ENCODE results near the gene INAFM2.

INAFM2 gene

DNA sequence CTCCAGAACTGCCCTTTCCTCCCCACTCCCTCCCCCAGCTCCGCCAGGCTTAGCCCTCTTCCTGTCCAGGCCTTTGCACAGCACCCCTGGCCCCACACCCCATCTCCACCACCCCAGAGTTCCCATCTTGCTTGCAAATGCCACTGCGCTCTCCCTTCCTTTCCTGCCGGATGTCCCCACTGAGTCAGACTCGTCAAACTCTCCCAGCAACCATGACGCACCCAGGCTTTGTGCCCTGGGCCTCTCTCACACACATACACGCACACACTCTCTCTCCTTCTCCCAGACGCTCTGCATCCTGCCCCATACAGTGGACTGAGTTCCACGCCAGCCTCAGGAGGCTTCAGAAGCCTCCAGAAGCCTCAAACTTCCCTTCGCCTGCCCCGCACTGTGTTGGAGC lies 20.0 kb downstream of the INAFM2 start:
- H3K4me1 ChIP-seq (ENCODE audit: insufficient read depth, low read length): peaks cover 21% of the 10 kb centered on the region; the same call in 1 of the 2 replicates
- no peaks in the 10 kb centered on the region for H3K36me3 ChIP-seq (ENCODE audit: insufficient read depth, low read length)
- no peaks in the 10 kb centered on the region for H3K9me3 ChIP-seq (ENCODE audit: control insufficient read depth, insufficient read depth, low read length)
- H3K9ac ChIP-seq (ENCODE audit: low read depth, low read length): no peak overlapping the region

DNA sequence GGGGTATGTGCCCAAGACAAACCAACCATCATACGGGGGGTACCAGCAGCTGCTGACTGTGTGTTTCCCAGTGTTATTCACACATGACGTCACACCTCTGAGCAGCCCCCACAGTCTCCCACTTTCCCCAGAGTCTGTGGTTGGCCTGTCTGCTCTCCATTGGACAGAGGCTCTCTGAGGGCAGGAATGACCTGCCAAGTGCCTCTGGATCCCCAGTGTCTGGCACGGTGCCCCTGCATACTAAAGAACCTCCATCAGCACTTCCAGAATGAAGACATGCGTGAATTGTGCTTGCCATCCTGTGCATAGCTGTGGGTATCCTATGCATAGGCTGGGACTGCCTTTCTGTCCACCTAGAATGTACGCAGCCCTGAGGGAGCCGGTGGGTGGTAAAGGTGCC lies 20.7 kb downstream of the INAFM2 start:
- Histone ChIP-seq H3K36me3 (ENCODE audit: insufficient read depth, low read length) (no peaks in the 10 kb centered on the region), H3K4me1 (ENCODE audit: insufficient read depth, low read length) (peaks cover 21% of the 10 kb centered on the region; the same call in 1 of the 2 replicates), H3K9ac (ENCODE audit: low read depth, low read length) (no peak overlapping the region), H3K9me3 (ENCODE audit: control insufficient read depth, insufficient read depth, low read length) (no peaks in the 10 kb centered on the region)

DNA sequence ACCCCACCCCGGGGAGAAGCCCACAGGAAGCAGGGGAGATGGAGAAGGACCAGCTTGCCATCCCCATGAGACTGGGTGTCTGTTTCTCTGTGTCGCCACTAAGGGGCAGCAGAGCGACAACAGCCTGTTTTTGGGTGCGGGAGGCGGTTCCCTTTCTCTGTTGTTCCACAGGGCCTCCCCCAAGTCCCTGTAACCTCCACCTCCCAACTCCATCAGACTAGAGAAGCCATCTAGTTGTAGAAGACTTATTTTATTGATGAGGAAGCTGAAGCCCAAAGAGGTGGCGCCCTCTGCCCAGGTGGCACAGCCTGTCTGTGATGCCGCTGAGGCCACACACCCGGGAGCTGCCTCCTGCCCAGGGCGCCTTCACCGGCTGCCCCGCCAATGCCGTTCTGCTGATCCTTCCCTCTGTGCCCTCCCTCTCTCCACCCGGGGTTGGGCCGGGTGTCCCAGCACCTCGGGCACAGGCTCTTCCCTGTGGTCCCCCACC lies 21.2 kb downstream of the INAFM2 start:
- no peaks in the 10 kb centered on the region for H3K36me3 ChIP-seq (ENCODE audit: insufficient read depth, low read length)
- H3K9ac ChIP-seq (ENCODE audit: low read depth, low read length): no peak overlapping the region
- peaks cover 18% of the 10 kb centered on the region; the same call in 1 of the 2 replicates for H3K4me1 ChIP-seq (ENCODE audit: insufficient read depth, low read length)

DNA sequence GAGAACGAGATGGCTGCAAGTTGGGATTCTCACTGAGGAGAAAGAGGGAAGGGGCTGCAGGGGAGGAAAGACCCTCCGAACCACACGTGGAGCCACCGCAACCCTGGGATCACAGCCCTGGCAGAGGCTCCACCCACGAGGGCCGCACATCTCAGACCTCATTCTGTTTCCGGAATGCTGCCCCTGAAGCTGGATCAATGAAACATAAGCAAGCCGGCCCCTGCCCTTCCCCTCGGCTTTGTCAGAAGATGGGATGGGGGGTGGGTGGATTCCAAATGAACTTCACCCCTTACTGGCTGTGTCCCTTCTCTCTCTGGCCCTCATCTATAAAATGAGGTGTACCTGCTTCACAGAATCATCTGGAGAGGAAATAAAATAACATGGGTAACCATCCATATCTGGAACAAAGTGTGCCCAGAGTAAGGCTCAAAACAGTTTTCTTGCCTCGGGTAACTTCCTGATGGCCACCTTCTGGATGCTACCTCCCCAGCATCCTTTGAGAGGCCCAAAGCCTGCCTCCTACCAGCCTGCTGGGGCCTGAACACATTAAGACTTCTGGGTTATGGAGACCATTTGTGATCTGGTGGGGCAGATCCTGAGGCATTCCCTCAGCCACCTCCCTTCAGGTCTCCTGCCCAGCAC lies 21.9 kb downstream of the INAFM2 start:
- Histone ChIP-seq H3K36me3 (ENCODE audit: insufficient read depth, low read length) (no peaks in the 10 kb centered on the region), H3K4me1 (ENCODE audit: insufficient read depth, low read length) (peaks cover 11% of the 10 kb centered on the region; the same call in 1 of the 2 replicates), H3K9me3 (ENCODE audit: control insufficient read depth, insufficient read depth, low read length) (no peaks in the 10 kb centered on the region), H3K9ac (ENCODE audit: low read depth, low read length) (no peak overlapping the region)

More for the DNA sequence above, 21.2 kb downstream of the INAFM2 start:
- no peaks in the 10 kb centered on the region for H3K9me3 ChIP-seq (ENCODE audit: control insufficient read depth, insufficient read depth, low read length)

DNA sequence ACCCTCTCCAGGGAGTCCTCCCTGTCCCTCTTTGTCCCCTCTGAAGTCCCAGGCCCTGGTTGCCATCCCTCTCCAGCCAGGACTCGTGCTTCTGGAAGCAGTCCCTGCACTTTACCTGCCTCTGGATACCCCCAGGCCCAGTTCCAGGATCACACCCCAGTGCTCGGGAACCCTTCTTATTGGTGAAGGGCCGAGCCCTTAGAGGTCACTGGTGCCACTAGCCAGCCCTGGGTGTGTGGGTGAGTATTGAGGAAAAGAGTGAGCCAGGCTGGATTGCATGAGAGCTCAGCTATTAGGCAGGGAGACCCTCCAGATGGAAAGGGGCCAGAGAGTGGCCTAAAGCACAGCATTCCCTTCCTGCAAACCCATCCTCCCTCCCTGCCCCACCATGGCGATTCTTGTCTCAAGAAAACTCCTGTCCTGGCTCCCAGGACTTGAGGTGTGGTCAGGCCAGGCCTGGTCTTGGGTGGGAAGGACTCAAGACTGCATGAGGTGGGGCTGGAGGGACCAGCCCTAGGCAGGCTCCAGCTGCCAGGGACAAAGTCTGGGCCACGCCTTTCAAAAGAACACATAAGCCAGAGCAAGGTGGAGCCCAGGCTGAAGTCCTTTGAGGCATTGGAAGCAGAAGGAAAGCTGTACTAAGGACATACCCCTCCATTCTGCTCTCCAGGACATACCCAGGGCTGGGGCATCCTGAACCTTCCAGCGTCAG lies 22.5 kb downstream of the INAFM2 start:
- Histone ChIP-seq H3K9ac (ENCODE audit: low read depth, low read length) (no peak overlapping the region), H3K4me1 (ENCODE audit: insufficient read depth, low read length) (peaks cover 8% of the 10 kb centered on the region; the same call in 1 of the 2 replicates), H3K9me3 (ENCODE audit: control insufficient read depth, insufficient read depth, low read length) (no peaks in the 10 kb centered on the region), H3K36me3 (ENCODE audit: insufficient read depth, low read length) (no peaks in the 10 kb centered on the region)

DNA sequence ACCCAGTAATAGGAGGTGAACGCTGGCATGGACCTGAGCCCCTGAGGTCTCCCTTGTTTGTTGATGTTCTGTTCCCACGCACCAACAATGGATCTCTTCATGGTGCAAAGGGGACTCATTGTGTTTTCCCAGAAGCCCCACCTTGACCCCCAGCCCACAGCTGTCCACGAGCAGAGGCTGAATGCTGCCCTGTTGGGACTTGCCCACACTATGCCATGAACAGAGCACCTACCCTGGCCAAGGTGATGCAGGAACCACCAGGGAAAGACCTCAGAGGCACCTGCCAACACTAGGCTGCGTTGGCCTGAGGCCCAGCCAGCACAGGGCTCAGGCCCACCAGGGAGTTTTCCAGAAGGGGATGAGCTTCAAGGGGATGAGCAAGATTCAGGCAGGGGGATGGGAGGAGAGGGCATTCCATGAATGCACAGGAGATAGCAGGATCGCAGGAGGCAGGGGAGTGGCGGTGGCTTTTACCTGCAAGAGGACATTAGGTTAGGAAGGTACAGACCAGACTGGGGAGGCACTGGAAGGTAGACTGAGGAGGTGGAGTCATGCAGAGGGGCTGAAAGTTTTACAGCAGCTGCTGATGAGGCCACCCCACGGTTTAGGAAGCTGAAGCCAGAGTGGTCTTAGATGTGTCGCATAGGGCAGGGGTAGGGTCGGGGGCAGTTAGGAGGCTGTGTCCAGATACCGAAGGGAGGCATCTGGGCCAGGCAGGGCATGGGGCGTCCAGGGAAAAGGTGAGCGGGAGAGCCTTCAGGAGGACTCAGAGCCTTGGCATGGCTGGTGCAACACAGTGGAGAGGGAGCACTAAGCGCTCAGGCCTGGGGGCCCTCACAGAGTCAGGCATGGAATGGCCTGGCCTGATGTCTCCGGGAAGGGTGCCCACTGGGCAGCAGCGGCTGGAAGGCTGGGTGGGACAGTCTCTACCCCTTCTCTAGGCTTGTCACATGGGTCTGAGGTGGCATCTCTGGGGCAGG lies 23.4 kb downstream of the INAFM2 start:
- H3K9me3 ChIP-seq (ENCODE audit: control insufficient read depth, insufficient read depth, low read length): no peaks in the 10 kb centered on the region
- no peak overlapping the region for H3K9ac ChIP-seq (ENCODE audit: low read depth, low read length)
- H3K4me1 ChIP-seq (ENCODE audit: insufficient read depth, low read length): peaks cover 8% of the 10 kb centered on the region; the same call in 1 of the 2 replicates
- no peaks in the 10 kb centered on the region for H3K36me3 ChIP-seq (ENCODE audit: insufficient read depth, low read length)

DNA sequence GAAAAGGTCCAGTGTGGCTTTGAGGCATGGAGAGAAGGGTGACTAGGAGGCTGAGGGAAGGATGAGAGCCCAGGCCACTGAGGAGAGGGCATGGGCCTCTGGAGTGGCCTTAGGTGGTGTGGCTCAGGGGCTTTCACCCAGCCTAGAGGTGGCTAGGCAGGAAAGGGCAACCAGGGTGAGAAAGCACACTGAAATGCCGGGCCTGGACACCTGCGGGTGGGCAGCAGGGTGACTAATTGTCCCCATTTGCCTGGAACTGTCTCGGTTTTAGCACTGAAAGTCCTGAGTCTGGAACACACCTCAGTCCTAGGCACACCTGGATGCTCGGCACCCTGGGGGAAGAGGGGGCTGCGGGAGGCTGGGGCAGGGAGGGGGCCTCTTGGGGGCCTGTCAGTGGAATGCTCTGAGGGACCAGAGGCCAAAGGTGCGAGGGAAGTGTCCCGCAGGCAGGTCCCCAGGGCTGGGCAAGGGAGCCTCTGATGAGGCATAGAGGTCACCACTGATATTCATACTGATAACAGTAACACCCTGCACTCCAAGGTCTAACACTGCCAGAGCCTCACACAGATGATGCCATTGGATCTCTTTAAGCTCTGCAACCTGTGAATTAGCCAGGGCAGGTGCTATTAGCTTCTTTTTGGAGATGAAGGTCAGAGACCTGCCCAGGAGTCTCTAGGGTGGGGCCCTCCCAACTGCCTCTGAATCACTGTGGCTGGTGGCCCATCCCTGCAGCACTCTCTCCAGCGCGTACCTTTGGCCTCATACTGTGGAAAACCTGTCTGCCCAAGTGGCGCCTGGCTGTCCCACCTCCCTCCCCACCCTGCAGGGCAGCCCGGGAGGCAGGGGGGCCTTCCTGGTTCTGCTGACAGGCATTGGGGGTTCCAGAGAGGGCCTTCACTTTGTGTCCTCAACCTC lies 24.3 kb downstream of the INAFM2 start:
- Histone ChIP-seq H3K9me3 (ENCODE audit: control insufficient read depth, insufficient read depth, low read length) (no peaks in the 10 kb centered on the region), H3K9ac (ENCODE audit: low read depth, low read length) (no peak overlapping the region)

DNA sequence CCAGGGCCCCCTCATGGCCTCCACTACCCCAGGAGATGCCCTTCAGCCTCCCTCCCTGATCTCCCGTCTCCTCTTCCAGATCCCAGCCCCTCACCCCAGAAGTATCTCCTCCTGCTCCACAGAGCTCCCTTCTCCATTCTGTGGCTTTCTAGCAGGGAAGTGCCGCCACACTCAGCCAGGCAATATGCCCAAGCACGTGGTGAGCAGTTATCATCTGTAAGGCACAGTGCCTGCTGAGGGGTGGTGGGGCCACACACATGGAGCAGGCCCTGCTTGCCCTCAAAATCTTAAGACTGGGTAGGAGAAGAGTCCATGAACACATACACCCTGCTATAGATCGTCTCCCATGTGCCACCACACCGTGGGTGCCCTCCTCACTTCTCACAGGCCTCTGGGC lies 25.0 kb downstream of the INAFM2 start:
- Histone ChIP-seq H3K9ac (ENCODE audit: low read depth, low read length) (no peak overlapping the region), H3K4me1 (ENCODE audit: insufficient read depth, low read length) (peaks cover under 1% of the 10 kb centered on the region; the same call in 1 of the 2 replicates), H3K36me3 (ENCODE audit: insufficient read depth, low read length) (no peaks in the 10 kb centered on the region), H3K9me3 (ENCODE audit: control insufficient read depth, insufficient read depth, low read length) (no peaks in the 10 kb centered on the region)

More for the DNA sequence above, 24.3 kb downstream of the INAFM2 start:
- Histone ChIP-seq H3K4me1 (ENCODE audit: insufficient read depth, low read length) (peaks cover 7% of the 10 kb centered on the region; the same call in 1 of the 2 replicates), H3K36me3 (ENCODE audit: insufficient read depth, low read length) (no peaks in the 10 kb centered on the region)

DNA sequence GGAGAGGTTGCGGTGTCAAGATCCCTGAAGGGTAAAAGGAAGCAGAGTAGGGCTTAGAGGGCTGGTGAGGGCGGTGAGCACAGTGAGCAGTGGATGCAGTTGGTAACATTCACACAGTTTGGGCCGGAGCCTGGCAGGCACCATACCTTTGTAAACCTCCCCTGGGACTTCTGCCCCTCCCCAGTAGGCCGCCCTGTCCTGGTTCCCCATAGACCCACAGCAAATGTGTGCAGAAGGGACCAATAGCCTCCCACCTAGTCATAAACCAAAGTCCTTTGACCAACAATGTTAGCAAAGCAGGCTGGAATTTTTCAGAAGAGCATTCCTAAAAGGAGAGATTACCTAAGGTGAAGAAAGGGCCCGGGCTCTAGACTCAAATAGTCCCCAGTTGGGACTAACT lies 25.7 kb downstream of the INAFM2 start:
- Histone ChIP-seq H3K4me1 (ENCODE audit: insufficient read depth, low read length) (peaks cover 5% of the 10 kb centered on the region), H3K36me3 (ENCODE audit: insufficient read depth, low read length) (no peaks in the 10 kb centered on the region), H3K9me3 (ENCODE audit: control insufficient read depth, insufficient read depth, low read length) (no peaks in the 10 kb centered on the region), H3K9ac (ENCODE audit: low read depth, low read length) (no peak overlapping the region)

DNA sequence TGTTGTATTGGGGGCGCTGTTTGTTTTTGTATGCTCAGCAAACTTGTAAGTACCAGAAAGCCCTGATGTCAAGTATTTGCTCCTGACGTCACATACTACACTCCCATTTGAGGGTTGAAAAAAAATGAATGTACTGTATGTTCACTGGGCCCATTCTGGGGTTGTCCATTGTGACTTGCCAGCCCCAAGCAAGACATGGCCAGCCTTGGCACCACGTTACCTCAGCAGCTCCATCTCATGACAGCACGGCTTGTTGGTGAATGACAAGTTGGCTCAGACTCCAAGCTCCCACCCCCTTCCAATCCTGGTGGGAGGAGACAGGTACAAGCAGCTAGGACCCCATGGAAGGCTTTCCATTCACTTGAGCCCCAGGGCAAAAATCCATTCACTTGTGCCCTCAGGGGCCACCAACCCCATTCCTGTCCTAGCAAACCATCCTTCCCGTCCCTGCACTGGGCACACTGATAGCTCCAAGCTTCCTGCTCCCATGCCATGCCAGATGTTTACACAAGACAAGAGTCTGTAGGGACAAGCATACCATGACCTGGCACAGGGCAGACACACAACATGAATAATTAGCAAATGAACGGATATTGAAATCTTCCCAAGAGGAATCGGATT lies 28.9 kb downstream of the INAFM2 start:
- peaks cover 11% of the 10 kb centered on the region for H3K4me1 ChIP-seq (ENCODE audit: insufficient read depth, low read length)
- H3K9ac ChIP-seq (ENCODE audit: low read depth, low read length): no peak overlapping the region
- no peaks in the 10 kb centered on the region for H3K36me3 ChIP-seq (ENCODE audit: insufficient read depth, low read length)
- H3K9me3 ChIP-seq (ENCODE audit: control insufficient read depth, insufficient read depth, low read length): no peaks in the 10 kb centered on the region

DNA sequence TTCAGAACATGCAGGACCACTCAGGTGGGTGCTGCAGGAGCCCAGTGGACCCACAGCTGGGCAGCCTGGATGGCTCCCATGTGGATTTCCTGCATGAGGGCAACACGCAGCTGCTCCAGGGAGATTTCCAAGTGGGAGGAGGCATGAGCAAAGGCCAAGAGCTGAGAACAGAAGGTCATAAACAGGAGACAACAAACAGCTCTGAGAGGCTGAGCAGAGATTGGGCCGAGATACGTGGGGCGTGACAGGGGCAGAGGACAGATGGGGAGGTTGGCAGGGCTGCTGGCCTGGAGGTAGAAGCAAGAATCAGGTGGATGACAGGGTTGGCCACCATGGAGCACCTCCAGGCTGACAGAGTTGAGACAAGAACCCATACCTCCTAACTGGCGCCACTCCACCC lies 30.2 kb downstream of the INAFM2 start:
- Histone ChIP-seq H3K36me3 (ENCODE audit: insufficient read depth, low read length) (no peaks in the 10 kb centered on the region), H3K4me1 (ENCODE audit: insufficient read depth, low read length) (peaks cover 11% of the 10 kb centered on the region), H3K9ac (ENCODE audit: low read depth, low read length) (no peak overlapping the region), H3K9me3 (ENCODE audit: control insufficient read depth, insufficient read depth, low read length) (no peaks in the 10 kb centered on the region)

DNA sequence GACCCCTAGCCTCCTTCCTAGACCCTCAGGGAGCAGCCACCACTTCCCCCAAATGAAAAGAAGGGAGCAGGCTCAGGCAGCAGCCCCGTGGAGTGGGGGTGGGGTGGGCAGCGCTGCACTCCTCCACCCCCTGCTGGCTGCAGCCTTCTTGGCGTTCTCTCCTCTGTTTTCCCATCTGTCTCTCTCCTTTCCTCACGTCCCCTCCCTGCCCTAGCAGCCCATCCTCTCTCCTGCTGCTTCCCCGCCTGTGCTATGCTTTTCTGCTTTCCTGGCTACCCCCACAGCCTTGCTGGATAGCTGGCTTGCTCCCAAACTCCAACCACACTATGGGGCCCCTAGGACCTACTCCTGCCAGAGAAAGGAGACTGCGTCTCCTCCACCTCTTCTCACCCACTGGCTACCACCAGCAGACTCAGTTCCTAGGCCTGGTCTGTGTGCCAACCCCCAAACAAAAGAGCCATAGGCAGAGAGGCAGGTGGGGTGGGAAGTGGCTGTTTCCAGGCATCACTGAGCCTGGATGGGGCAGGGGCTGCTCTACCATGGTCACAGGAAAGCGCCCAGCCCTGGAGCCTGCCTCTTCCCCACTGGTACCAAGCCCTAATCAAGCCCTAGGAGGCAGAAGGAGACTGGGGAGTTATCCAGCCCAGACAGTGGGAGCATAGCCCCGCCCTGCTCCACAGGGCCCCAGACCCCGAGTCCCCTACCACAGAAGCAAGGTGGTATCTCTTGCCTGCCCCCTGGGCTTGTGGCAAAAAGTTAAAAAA lies 31.1 kb downstream of the INAFM2 start:
- H3K9me3 ChIP-seq (ENCODE audit: control insufficient read depth, insufficient read depth, low read length): no peaks in the 10 kb centered on the region
- H3K4me1 ChIP-seq (ENCODE audit: insufficient read depth, low read length): peaks cover 11% of the 10 kb centered on the region
- no peak overlapping the region for H3K9ac ChIP-seq (ENCODE audit: low read depth, low read length)
- no peaks in the 10 kb centered on the region for H3K36me3 ChIP-seq (ENCODE audit: insufficient read depth, low read length)

Data from ES-I3 (cell line).